GM19035 (cell line): ENCODE data around the gene HCRTR1.

ENCODE experiments used
- ATAC-seq: cut with Tn5 transposase; IDR thresholded peaks from one replicate; pipeline ENCODE4 v1.9.1; 2021; ENCODE audit not compliant: unreplicated experiment

The HCRTR1 gene

DNA sequence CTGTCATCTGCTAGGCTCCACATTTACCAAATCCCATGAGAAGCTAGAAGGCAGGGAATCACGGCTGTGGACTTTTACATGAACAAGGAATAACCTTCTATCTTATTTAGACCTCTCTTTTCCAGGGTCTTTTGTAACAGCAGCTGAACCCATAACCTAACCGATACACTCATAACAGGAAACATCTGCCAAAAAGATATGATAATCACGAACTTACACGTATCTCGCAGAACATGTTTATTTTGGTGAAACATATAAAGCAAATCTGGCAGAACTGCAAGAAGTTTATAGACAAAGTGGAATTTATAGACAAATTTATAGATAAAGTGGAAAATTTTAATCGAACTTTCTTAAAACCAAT lies 20.8 kb upstream of the HCRTR1 start:
- no peak for ATAC-seq

DNA sequence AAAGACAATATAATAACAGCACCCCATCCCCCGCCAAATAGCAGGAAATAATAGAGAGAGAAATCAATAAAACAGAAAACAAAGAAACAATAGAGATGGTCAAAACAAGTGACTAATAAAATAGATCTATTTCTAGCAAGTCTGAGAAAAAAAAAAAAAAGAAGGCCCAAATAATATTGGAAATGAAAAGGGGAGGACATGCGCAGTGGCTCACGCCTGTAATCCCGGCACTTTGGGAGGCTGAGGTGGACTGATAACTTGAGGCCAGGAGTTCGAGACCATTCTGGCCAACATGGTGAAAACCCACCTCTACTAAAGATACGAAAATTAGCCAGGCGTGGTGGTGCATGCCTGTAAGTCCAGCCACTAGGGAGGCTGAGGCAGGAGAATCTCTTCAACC lies 18.5 kb upstream of the HCRTR1 start:
- ATAC-seq = no peak

DNA sequence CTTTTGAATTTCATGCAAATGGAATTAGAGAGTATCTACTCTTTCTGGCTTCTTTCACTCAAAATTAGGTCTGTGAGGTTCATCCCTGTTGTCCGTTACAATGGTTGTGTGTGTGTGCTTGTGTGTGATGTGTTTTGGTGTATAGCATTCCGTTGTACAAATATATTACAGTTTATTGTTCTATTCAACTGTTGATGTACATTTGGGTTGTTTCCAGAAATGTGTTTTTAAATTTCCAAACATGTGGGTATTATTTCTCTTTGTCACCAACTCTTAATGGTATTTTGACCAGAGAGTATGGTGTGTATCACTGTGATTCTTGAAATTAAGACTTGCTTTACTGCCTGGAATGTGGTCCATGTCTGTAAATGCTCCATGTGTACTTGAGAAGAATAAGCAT lies 16.8 kb upstream of the HCRTR1 start:
- ATAC-seq = no peak

DNA sequence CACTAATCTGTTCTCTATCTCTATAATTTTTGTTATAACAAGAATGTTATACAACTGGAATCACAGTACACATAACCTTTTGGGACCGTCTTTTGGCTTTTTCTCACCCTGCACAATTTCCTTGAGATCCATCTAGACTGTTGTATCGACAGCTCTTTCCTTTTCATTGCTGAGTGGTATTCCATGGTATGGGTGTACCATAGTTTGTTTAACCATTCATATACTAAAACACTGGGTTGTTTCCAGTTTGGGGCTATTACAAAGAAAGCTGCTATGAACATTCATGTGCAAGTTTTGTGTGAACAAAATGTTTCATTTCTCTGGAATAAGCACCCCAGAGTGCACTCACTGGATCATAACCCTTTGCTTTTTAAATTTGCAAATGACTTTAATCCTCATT lies 15.4 kb upstream of the HCRTR1 start:
- no peak for ATAC-seq

DNA sequence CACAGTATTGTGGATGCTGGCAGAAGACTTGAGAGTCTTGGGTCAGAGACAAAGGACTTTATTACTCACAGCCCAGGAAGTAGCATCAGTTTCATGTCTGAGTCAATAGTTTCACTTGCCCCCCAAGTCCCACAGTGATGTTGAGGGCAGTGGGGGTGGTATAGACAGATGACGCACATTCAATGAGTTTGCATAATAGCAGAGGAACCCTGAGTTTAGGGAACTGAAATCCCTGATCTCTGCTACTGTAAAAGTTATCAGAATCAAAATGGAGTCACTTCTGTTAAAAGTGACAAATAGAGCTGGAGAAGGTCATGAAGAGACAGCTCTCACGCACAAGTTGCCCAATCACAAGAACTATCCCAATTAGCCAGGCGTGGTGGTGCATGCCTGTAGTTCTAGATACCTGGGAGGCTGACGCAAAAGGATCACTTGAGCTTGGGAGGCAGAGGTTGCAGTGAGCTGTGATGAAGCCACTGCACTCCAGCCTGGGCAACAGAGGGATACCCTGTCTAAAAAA lies 11.5 kb upstream of the HCRTR1 start:
- peak; percentile 94 for ATAC-seq

DNA sequence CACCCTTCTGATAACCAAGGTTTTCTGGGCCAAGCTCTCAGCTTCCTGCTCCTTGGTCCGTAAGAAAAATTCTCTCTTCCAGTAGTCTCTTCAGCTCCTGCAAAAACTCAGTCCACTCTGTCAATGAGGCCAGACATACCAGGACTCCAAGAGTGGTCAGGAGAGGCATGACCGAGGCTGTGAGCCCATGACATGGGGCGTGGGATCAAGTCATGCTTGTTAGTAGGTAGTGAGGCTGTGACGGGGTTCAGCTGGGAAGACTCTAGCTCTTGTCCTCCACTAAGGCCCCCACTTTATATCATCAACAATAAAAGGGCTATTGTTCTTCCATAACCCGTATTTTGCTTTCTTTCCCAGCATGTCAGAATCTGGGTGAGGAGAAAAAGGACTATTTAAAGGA lies 10.1 kb upstream of the HCRTR1 start:
- no peak for ATAC-seq

DNA sequence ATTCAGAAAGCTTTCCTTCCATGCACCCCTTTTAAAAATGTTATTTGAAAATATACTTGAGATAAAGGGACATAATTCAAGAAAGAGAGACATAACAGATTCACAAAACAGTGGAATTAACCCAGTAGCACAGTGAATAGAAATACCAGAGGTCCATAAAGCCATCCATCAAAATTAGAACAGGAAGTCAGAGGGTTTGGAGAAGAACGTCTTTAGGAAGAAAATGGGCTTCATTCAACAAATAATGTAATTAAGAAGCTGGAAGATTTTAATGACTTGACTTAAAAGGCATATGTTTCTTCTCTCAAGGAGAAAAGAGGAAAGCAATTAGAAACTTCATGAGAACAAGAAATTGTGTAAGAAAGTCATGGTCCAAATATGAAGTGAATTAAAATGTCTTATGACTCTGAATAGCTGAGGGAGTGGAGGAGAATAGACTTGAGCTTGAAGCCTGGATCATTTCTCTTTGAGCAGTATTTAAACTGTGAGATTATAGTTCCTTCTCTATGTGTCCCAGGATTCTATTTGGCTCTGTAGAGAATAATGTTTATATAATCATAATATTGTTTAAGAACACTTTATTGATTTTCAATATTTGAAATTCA lies 7.9 kb upstream of the HCRTR1 start:
- no peak for ATAC-seq

DNA sequence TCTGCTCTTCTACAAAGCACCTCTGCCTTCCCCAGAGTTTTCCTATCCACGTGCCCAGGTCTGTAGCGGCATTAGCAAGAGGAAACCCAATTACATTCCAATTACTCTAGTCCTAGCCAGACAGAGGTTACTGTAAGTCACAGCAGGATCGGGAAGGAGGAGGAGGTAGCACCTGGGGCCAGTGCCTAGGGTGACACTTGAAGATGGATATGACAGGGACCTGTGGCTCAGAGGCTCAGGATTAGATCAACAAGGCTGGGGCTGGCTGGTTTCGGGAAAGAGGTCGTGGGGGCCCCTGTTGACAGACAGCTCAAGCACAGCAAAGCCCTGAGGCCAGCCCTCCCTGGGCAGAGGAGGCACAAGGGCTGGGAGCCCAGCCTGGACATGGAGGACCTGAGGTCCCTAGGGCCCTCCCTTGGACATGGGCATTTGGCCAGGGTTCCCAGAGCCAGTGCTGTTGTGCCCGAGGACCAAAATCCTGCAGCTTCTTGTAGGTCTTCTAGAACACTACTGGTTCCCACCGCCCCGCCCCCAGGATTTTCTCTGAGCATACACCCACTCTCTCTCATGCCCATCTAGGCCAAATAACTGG lies 3.0 kb upstream of the HCRTR1 start:
- ATAC-seq = no peak

DNA sequence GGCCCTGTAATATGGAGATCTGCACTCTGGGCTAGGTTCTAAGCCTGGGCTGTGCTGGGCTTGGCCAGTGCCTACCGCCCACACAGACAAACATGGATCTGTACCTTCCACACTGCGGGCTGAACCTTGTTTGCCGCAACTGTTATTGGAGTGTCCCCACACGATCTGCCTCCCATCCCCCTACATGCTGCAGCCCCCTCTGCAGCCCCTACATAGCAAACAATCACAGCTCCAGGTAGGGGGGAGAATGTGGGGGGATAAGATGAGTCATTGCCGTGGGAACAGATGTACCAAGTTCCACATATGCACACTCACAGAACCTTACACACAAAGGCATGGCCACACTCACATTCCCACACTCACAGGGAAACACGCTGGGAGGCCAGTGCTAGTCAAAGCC lies 2.1 kb upstream of the HCRTR1 start:
- no peak for ATAC-seq

DNA sequence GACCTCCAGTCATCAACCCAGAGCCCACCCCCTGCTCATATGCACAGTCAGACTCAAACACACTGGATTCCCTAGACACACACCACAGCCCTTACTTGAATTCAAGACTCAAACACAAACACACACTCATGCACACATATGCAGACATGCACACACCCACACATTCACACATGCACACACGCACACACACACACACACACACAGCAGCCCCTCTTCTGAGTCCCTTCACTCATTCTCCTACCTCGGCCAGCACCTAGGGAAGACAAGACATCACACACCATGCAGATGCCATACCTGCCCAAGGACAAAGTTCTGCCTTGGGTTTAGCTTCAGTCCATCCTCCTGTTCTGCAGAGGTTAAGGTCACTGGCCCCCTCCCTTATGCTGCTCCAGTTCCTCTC lies 1.6 kb upstream of the HCRTR1 start:
- no peak for ATAC-seq

DNA sequence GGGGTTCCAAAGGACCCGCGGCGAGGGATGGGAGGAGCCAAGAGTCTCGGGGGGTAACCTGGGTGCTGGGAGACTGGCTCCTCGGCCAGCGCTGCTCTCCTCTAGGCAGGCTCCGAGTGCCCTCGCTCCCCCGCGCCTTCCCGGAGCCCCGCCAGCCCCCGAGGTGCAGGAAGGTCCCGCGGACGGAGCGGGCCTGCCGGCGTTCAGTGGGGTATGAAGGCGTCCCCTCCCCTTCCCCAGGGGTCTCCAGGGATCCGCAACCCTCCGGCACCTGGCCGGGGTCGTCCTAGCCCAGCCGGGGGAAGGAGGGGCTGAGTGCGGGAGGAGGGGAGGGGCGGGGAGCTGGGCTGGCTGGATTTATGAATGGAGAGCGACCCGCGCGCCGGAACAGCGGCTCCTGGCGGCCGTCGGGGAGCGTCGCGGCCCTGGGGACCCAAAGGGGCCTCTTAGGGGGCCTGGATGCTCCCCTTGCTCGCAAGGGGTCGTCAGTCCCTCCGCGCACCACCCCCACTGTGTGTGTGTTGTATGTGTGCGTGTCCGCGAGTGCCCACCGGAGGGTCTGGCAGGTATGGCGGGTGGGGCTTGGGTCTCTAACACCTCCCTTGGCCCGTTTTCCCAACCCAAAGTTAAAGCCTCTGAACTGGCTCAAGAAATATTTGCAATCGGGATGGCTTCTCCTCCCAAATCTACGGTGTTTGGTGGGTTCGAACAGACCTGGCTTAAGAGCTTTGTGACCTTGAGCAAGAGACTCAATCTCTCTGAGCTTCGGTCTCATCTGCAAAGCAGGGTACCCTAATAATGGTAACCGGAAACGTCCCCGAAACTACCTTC lies 642 bp downstream of the HCRTR1 start:
- no peak for ATAC-seq

DNA sequence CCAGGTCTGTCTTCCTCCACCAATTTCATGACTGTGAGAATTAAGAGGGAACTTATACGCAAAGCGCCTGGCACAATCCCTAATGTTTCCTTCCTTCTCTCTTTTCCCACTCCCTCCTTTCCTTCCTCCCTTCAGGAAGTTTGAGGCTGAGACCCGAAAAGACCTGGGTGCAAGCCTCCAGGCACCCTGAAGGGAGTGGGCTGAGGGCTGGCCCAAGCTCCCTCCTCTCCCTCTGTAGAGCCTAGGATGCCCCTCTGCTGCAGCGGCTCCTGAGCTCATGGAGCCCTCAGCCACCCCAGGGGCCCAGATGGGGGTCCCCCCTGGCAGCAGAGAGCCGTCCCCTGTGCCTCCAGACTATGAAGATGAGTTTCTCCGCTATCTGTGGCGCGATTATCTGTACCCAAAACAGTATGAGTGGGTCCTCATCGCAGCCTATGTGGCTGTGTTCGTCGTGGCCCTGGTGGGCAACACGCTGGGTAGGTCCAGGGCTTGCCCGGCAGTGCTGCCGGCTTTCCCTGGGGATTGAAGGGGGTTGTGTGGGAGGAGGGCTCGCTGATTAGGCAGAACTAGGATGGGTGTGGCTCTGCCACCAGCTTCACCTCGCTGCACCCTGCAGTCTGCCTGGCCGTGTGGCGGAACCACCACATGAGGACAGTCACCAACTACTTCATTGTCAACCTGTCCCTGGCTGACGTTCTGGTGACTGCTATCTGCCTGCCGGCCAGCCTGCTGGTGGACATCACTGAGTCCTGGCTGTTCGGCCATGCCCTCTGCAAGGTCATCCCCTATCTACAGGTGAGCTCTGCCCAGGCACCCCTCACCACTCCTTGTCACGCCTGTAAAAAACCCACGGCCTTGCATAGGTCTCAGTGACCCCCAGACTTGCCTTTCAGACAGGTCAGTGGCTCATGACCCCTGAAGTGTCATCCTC lies 1.7 kb downstream of the HCRTR1 start:
- ATAC-seq = no peak

DNA sequence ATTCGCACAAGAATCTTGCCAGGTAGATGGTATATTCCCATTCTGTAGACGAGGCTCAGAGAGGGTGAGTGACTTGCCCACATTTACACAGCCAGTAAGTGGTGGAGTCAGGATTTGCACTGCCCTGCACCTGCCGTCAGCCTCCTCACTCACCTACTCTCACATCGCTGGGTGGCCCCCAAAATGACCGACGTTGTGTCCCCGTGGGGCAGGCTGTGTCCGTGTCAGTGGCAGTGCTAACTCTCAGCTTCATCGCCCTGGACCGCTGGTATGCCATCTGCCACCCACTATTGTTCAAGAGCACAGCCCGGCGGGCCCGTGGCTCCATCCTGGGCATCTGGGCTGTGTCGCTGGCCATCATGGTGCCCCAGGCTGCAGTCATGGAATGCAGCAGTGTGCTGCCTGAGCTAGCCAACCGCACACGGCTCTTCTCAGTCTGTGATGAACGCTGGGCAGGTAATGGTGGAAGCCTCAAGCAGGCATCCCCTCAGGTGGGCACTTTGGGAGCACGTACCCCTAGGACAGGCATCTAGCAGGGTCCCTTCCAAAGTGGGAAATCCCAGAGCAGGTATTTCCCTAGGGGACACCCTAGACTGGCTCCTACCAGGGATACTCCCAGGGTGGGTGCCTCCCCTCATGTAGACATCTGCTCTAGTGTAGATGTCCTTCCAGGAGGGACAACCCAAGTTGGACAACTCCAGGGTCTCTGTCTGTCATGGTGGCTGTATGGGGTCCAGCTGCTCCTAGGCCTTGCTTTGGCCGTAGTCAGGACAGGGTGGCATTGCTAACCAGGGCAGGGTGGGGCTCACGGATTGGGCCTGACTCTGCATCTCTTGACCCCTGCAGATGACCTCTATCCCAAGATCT lies 3.4 kb downstream of the HCRTR1 start:
- no peak for ATAC-seq

DNA sequence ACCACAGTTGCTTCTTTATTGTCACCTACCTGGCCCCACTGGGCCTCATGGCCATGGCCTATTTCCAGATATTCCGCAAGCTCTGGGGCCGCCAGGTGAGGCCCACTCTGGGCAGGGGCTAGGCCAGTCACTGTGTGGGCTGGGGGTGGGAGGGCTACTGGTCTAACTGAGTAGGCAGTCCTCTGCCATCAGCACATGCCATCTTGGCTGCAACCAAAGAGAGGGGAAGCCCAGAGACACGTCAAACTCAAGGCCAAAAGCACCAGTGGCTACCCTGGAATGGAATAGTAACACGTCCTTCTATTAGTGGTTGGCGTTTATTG lies 4.0 kb downstream of the HCRTR1 start:
- ATAC-seq = no peak

DNA sequence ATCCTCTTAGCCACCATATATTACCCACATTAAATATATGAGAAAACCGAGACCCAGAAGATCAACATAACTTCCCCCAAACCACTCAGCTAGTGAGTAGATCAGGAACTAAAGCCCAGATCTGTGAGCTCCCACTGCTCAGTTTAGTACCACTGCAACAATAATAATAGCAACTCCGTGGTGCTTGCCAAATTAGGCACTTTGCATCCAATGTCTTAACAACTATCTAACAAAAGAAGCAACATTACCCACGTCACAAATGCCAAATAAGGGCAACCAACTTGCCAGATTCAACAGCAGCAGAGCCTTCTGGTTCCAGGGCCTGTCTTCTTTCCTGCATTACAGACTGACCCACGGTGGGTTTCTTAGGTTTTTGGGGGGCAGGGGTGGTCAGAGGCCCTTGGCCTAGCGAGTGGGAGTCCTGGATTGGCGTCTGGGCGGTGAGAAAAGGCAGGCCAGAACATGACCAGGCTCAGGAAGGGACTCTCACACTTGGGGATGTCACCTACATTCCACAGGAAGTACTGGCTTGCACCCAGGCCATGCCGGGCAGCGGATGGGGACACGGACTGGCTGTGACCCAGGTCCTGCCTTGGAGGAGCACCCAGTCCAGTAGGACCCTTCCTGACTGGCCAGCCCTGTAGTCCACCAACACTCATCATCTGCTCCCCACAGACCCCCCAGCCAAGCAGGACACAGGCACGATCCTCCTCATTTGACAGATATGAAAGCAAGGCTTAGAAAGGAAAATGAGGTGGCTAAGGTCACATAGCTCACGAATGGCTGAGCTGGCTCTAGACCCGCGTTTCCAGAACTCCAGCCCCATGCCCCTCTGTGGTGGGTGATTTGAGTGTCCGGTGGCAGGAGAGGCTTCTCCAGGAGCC lies 4.6 kb downstream of the HCRTR1 start:
- no peak for ATAC-seq

DNA sequence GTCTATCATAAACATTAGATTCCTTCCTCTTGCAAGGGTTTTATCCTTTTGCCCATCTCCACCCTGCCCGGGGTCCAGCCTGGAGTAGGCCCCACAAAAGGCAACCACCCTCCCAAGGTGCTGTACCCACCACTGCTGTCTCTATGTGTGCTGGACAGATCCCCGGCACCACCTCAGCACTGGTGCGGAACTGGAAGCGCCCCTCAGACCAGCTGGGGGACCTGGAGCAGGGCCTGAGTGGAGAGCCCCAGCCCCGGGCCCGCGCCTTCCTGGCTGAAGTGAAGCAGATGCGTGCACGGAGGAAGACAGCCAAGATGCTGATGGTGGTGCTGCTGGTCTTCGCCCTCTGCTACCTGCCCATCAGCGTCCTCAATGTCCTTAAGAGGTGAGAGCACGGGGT lies 5.9 kb downstream of the HCRTR1 start:
- no peak for ATAC-seq

DNA sequence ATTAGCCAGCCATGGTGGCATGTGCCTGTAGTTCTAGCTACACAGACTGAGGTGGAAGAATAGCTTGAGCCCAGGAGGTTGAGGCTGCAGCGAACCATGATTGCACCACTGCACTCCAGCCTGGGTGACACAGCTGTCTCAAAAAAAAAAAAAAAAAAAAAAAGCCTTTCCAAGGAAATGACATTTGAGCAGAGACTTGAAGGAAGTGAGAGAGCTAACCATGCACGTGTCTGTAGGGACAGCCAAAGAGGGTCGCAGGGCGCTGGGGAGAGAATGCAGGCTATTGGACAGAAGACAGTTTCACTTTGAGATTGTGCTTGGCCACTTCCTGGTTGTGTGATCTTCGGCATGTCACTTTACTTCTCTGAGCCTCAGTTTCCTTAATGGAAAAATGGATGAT lies 6.8 kb downstream of the HCRTR1 start:
- ATAC-seq = no peak

DNA sequence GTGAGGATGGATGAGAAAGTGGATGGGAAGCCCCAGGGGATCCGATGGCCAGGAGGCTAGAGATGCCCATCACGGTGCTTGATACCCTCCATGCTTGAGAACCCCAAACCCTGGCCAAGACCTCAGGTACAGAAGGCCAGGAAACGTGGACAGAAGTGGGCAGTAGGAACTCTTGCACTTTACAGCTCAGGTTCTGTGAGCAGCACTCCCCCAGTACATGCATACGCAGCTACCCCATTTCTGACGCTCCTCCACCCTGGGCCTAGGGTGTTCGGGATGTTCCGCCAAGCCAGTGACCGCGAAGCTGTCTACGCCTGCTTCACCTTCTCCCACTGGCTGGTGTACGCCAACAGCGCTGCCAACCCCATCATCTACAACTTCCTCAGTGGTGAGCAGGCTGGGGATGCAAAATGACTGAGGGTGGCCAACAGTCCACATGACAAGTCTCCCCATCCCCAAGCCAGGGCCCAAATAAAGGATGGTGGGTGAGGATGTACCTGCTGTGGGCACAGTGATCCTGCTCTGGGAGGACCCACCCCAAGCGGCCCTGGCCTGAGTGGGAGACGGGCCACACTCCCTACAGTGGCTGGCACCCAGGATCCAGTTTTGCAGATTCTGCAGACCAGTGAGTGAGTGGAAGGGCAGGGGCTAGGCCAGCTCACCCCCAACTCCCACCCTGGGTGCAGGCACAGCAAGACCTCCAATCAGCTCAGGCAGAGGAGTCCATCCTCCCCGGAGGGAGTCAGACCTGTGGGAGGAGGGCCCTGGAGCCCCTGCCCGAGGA lies 7.4 kb downstream of the HCRTR1 start:
- ATAC-seq = no peak
